ENCODE data around the gene ABCA4.
A peak's percentile ranks its signal among the peaks of the same experiment; 100 is the strongest.

Gene ABCA4

GRCh38 chr1:93961906-93962305, 159.0 kb downstream of the ABCA4 start:
- Histone ChIP-seq H3K18ac (ENCODE audit: low read length) (no peak overlapping the region), H2AFZ (ENCODE audit: insufficient read depth, low read length, poor library complexity) (no peak overlapping the region), H3K9ac (ENCODE audit: low read length) (no peak overlapping the region), H2BK120ac (ENCODE audit: insufficient read depth, low read length, poor library complexity) (peak overlapping the region; percentile 63), H3K23ac (ENCODE audit: low read length) (no peak overlapping the region), H3K79me2 (ENCODE audit: control insufficient read depth, insufficient read depth, low read length, poor library complexity) (no peaks in the 10 kb centered on the region), H2AK5ac (ENCODE audit: low read length) (no peak overlapping the region), H3K36me3 (ENCODE audit: control insufficient read depth in 1 of 2, insufficient read depth in 2 of 2, low read length in 2 of 2) (no peaks in the 10 kb centered on the region), H3K4me3 (ENCODE audit: low read depth, low read length) (no peak overlapping the region), H2BK12ac (ENCODE audit: low read length) (peak overlapping the region; percentile 52), H3K4ac (ENCODE audit: low read depth, low read length) (no peak overlapping the region), H3K79me1 (ENCODE audit: low read length) (peaks cover 4% of the 10 kb centered on the region), H3K27ac (ENCODE audit: low read depth, low read length) (no peak overlapping the region), H3K4me1 (ENCODE audit: control insufficient read depth in 1 of 2, insufficient read depth in 2 of 2, low read length in 2 of 2) (peaks cover 4 to 18% of the 10 kb centered on the region in 2 experiments), H4K91ac (ENCODE audit: low read depth, low read length) (peak overlapping the region; percentile 42), H3K4me2 (ENCODE audit: low read length) (no peak overlapping the region), H3K27me3 (ENCODE audit: insufficient read depth, low read length) (no peaks in the 10 kb centered on the region), H3K14ac (ENCODE audit: low read length) (no peak overlapping the region), H4K12ac (ENCODE audit: low read depth, low read length) (no peak overlapping the region), H4K8ac (ENCODE audit: low read depth, low read length) (no peak overlapping the region), H3K9me3 (ENCODE audit: insufficient read depth, low read depth, low read length) (peaks cover under 1% of the 10 kb centered on the region), H2BK5ac (ENCODE audit: low read depth, low read length, poor library complexity) (no peak overlapping the region)
- no peak for DNase-seq
- no CpG with 5 or more reads among the region's 3 CpGs for WGBS (ENCODE audit: extremely low coverage, insufficient coverage, insufficient read length)

DNA sequence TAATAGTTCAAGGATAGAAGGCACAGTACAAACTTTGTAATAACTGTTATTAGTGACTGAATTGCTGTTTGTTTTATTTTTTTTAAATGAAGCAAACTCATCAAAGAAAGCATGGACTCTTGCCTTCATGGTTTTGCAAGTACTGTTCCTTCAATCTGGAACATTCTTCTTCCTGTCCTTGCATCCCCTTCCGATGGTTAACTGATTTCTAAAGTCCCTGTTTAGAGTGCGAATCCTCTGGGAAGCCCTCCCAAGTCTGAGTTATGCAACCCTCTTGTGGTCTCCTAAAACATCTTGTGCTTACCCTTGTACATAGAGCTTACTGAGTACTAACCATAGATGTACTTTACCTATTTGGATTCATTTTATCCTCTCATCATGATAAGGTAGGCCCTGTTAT, 159.5 kb downstream of the ABCA4 start:
- H4K91ac ChIP-seq (ENCODE audit: low read depth, low read length): no peak overlapping the region
- H2BK120ac ChIP-seq (ENCODE audit: insufficient read depth, low read length, poor library complexity): no peak overlapping the region
- no peak overlapping the region for H3K4me2 ChIP-seq (ENCODE audit: low read length)
- no peaks in the 10 kb centered on the region for H3K79me2 ChIP-seq (ENCODE audit: control insufficient read depth, insufficient read depth, low read length, poor library complexity)
- no peak overlapping the region for H3K9ac ChIP-seq (ENCODE audit: low read length)
- H3K4me3 ChIP-seq (ENCODE audit: low read depth, low read length): no peak overlapping the region
- H3K4ac ChIP-seq (ENCODE audit: low read depth, low read length): no peak overlapping the region
- no peak overlapping the region for H4K8ac ChIP-seq (ENCODE audit: low read depth, low read length)
- H2BK12ac ChIP-seq (ENCODE audit: low read length): no peak overlapping the region
- no peaks in the 10 kb centered on the region for H3K36me3 ChIP-seq (ENCODE audit: control insufficient read depth in 1 of 2, insufficient read depth in 2 of 2, low read length in 2 of 2)
- no peak overlapping the region for H3K23ac ChIP-seq (ENCODE audit: low read length)
- no peak overlapping the region for H2AK5ac ChIP-seq (ENCODE audit: low read length)
- H3K9me3 ChIP-seq (ENCODE audit: insufficient read depth, low read depth, low read length): peaks cover 5% of the 10 kb centered on the region
- no peak overlapping the region for H3K18ac ChIP-seq (ENCODE audit: low read length)
- H3K27me3 ChIP-seq (ENCODE audit: insufficient read depth, low read length): no peaks in the 10 kb centered on the region
- DNase-seq: no peak
- H4K12ac ChIP-seq (ENCODE audit: low read depth, low read length): no peak overlapping the region
- H3K79me1 ChIP-seq (ENCODE audit: low read length): peaks cover 3% of the 10 kb centered on the region
- H3K14ac ChIP-seq (ENCODE audit: low read length): no peak overlapping the region
- no CpG with 5 or more reads among the region's 2 CpGs for WGBS (ENCODE audit: extremely low coverage, insufficient coverage, insufficient read length)
- H3K4me1 ChIP-seq (ENCODE audit: control insufficient read depth in 1 of 2, insufficient read depth in 2 of 2, low read length in 2 of 2): peaks cover 4 to 18% of the 10 kb centered on the region in 2 experiments
- H3K27ac ChIP-seq (ENCODE audit: low read depth, low read length): no peak overlapping the region
- H2AFZ ChIP-seq (ENCODE audit: insufficient read depth, low read length, poor library complexity): no peak overlapping the region
- no peak overlapping the region for H2BK5ac ChIP-seq (ENCODE audit: low read depth, low read length, poor library complexity)

- no peak overlapping the region for H2AK5ac ChIP-seq (ENCODE audit: low read length)
- no peak overlapping the region for H4K12ac ChIP-seq (ENCODE audit: low read depth, low read length)
- DNase-seq: no peak
- H3K4me1 ChIP-seq (ENCODE audit: control insufficient read depth in 1 of 2, insufficient read depth in 2 of 2, low read length in 2 of 2): peaks cover 4 to 18% of the 10 kb centered on the region in 2 experiments
- no CpG with 5 or more reads among the region's 3 CpGs for WGBS (ENCODE audit: extremely low coverage, insufficient coverage, insufficient read length)
- H4K8ac ChIP-seq (ENCODE audit: low read depth, low read length): no peak overlapping the region
- peak overlapping the region; percentile 52 for H2BK120ac ChIP-seq (ENCODE audit: insufficient read depth, low read length, poor library complexity)
- H3K9me3 ChIP-seq (ENCODE audit: insufficient read depth, low read depth, low read length): peaks cover 6% of the 10 kb centered on the region
- H3K4me2 ChIP-seq (ENCODE audit: low read length): no peak overlapping the region
- no peak overlapping the region for H3K4me3 ChIP-seq (ENCODE audit: low read depth, low read length)
- peak overlapping the region; percentile 52 for H2BK5ac ChIP-seq (ENCODE audit: low read depth, low read length, poor library complexity)
- H3K27me3 ChIP-seq (ENCODE audit: insufficient read depth, low read length): no peaks in the 10 kb centered on the region
- no peak overlapping the region for H3K9ac ChIP-seq (ENCODE audit: low read length)
- H3K14ac ChIP-seq (ENCODE audit: low read length): no peak overlapping the region
- no peak overlapping the region for H3K27ac ChIP-seq (ENCODE audit: low read depth, low read length)
- H3K18ac ChIP-seq (ENCODE audit: low read length): no peak overlapping the region
- peak overlapping the region; percentile 65 for H2BK12ac ChIP-seq (ENCODE audit: low read length)
- no peak overlapping the region for H3K4ac ChIP-seq (ENCODE audit: low read depth, low read length)
- H3K36me3 ChIP-seq (ENCODE audit: control insufficient read depth in 1 of 2, insufficient read depth in 2 of 2, low read length in 2 of 2): no peaks in the 10 kb centered on the region
- H3K23ac ChIP-seq (ENCODE audit: low read length): no peak overlapping the region
- H3K79me1 ChIP-seq (ENCODE audit: low read length): peaks cover 2% of the 10 kb centered on the region
- H4K91ac ChIP-seq (ENCODE audit: low read depth, low read length): peak overlapping the region; percentile 28
- no peaks in the 10 kb centered on the region for H3K79me2 ChIP-seq (ENCODE audit: control insufficient read depth, insufficient read depth, low read length, poor library complexity)
- H2AFZ ChIP-seq (ENCODE audit: insufficient read depth, low read length, poor library complexity): no peak overlapping the region
These were observed 160.3 kb downstream of the ABCA4 start for GRCh38 chr1:93960641-93961147.

DNA sequence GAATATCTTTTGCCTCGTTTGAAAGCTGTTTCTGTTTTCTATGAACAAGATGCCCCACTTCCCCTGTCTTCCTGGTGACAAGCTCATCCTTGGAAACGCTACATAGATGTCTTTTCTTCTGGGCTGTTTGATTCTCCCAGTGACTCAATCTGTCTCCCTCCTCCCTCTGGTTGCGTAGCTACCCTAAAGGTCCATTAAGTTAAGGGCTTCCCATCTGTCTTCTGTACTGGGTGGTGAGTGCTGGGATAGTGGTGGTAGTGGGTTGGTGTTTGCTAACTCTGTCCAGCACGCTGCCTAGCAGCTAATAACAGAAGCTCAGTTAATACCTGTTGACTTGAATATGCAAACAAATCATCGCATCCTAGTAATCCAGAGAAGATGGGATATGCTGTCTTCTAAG, 161.5 kb downstream of the ABCA4 start:
- WGBS (ENCODE audit: extremely low coverage, insufficient coverage, insufficient read length): no CpG with 5 or more reads among the region's 5 CpGs
- Histone ChIP-seq H3K14ac (ENCODE audit: low read length) (no peak overlapping the region), H3K36me3 (ENCODE audit: control insufficient read depth in 1 of 2, insufficient read depth in 2 of 2, low read length in 2 of 2) (no peaks in the 10 kb centered on the region), H3K27ac (ENCODE audit: low read depth, low read length) (no peak overlapping the region), H3K27me3 (ENCODE audit: insufficient read depth, low read length) (no peaks in the 10 kb centered on the region), H3K18ac (ENCODE audit: low read length) (no peak overlapping the region), H3K9ac (ENCODE audit: low read length) (no peak overlapping the region), H4K8ac (ENCODE audit: low read depth, low read length) (no peak overlapping the region), H3K9me3 (ENCODE audit: insufficient read depth, low read depth, low read length) (peaks cover 6% of the 10 kb centered on the region), H3K23ac (ENCODE audit: low read length) (no peak overlapping the region), H2BK5ac (ENCODE audit: low read depth, low read length, poor library complexity) (no peak overlapping the region), H2AFZ (ENCODE audit: insufficient read depth, low read length, poor library complexity) (no peak overlapping the region), H4K91ac (ENCODE audit: low read depth, low read length) (no peak overlapping the region), H2BK12ac (ENCODE audit: low read length) (no peak overlapping the region), H2BK120ac (ENCODE audit: insufficient read depth, low read length, poor library complexity) (peak overlapping the region; percentile 47), H3K4ac (ENCODE audit: low read depth, low read length) (no peak overlapping the region), H3K79me1 (ENCODE audit: low read length) (peaks cover 2% of the 10 kb centered on the region), H3K4me2 (ENCODE audit: low read length) (no peak overlapping the region), H3K79me2 (ENCODE audit: control insufficient read depth, insufficient read depth, low read length, poor library complexity) (no peaks in the 10 kb centered on the region), H4K12ac (ENCODE audit: low read depth, low read length) (no peak overlapping the region), H3K4me3 (ENCODE audit: low read depth, low read length) (no peak overlapping the region), H2AK5ac (ENCODE audit: low read length) (no peak overlapping the region), H3K4me1 (ENCODE audit: control insufficient read depth in 1 of 2, insufficient read depth in 2 of 2, low read length in 2 of 2) (peaks cover 4 to 6% of the 10 kb centered on the region in 2 experiments)
- DNase-seq: no peak
